Measurements from ENCODE around the gene SMG6.

Gene SMG6

DNA sequence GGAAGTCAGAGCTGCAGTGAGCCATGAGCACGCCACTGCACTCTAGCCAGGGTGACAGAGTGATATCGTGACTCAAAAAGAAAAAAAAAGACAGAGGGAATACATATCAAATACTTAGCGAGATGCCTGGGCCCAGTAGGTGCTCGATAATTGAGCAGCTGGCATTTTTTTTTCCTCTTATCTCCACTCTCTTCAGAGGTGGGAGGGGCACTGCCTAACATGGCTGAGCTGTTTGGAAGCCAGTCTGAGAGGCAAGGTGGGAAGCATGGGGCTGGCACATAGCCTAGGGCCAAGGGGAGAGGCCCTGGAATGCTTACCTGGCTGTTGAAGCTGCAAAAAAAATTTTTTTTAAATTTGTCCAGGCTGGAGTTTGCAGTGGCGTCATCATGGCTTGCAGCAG, 210.2 kb downstream of the SMG6 start:
- DNase-seq (ENCODE audit: low spot score) = no peak
- no peaks in the 10 kb centered on the region for H3K9me3 Mint-ChIP-seq
- H3K36me3 Mint-ChIP-seq (ENCODE audit: low read depth) = peaks cover 21% of the 10 kb centered on the region
- H3K4me3 Mint-ChIP-seq = no peak overlapping the region
- peaks cover 56% of the 10 kb centered on the region for H3K4me1 Mint-ChIP-seq (ENCODE audit: low read depth)
- peak overlapping the region; percentile 41 for H3K27ac Mint-ChIP-seq
- H3K27me3 Mint-ChIP-seq (ENCODE audit: low read depth) = no peaks in the 10 kb centered on the region

GRCh38 chr17:2092253-2092652, 211.3 kb downstream of the SMG6 start:
- DNase-seq (ENCODE audit: low spot score) = no peak
- Mint-ChIP-seq H3K27ac (peak overlapping the region; percentile 43), H3K36me3 (ENCODE audit: low read depth) (peaks cover 19% of the 10 kb centered on the region), H3K27me3 (ENCODE audit: low read depth) (no peaks in the 10 kb centered on the region), H3K9me3 (no peaks in the 10 kb centered on the region), H3K4me3 (no peak overlapping the region), H3K4me1 (ENCODE audit: low read depth) (peaks cover 54% of the 10 kb centered on the region)

DNA sequence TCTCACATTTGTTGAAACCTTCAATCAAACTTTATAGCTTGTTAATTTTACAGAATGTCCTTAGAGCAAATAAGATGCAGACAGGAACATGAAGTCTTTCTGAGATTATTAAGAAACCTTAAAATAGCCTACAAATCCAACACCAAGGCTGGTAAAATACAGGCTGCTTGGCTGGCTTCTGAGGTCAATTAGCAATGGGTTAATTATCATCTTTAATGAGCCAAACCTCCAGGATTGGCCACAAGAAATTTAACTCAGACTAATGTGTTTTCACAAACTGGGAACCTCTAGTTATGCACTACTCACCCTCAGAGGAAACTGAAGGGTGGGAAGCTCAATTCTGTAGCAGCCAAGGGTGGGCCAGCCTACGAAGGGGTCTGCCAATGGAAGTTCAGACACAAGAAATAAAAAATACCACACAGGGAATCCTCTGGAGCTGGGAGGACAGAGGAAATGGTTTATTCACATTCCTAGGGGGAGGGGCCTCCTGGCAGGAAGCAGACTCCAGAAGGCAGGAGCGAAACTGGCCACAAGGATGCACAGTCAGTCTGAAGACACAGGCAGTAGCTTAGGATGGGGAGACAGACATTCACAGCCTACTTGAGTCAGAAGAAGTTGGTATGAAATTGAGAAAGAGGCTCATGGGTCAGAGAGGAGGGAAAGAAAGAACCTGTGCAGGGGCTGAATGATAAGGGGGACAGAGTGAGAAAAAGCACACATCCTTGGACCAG, 212.6 kb downstream of the SMG6 start:
- Mint-ChIP-seq H3K4me3 (peak overlapping the region; percentile 88), H3K36me3 (ENCODE audit: low read depth) (peaks cover 19% of the 10 kb centered on the region), H3K27me3 (ENCODE audit: low read depth) (no peaks in the 10 kb centered on the region), H3K9me3 (no peaks in the 10 kb centered on the region), H3K27ac (peak overlapping the region; percentile 17), H3K4me1 (ENCODE audit: low read depth) (peaks cover 64% of the 10 kb centered on the region)
- DNase-seq (ENCODE audit: low spot score) = no peak

GRCh38 chr17:2090210-2090641, 213.4 kb downstream of the SMG6 start:
- DNase-seq (ENCODE audit: low spot score) = no peak
- peak overlapping the region; percentile 88 for H3K4me3 Mint-ChIP-seq
- H3K27me3 Mint-ChIP-seq (ENCODE audit: low read depth) = no peaks in the 10 kb centered on the region
- no peaks in the 10 kb centered on the region for H3K9me3 Mint-ChIP-seq
- H3K36me3 Mint-ChIP-seq (ENCODE audit: low read depth) = peaks cover 22% of the 10 kb centered on the region
- H3K27ac Mint-ChIP-seq = peak overlapping the region; percentile 93
- peaks cover 69% of the 10 kb centered on the region for H3K4me1 Mint-ChIP-seq (ENCODE audit: low read depth)

GRCh38 chr17:2089021-2089422, 214.6 kb downstream of the SMG6 start:
- Mint-ChIP-seq H3K4me1 (ENCODE audit: low read depth) (peaks cover 77% of the 10 kb centered on the region), H3K4me3 (peak overlapping the region; percentile 88), H3K27me3 (ENCODE audit: low read depth) (no peaks in the 10 kb centered on the region), H3K27ac (peak overlapping the region; percentile 93), H3K9me3 (no peaks in the 10 kb centered on the region), H3K36me3 (ENCODE audit: low read depth) (peaks cover 24% of the 10 kb centered on the region)
- DNase-seq (ENCODE audit: low spot score) = no peak

DNA sequence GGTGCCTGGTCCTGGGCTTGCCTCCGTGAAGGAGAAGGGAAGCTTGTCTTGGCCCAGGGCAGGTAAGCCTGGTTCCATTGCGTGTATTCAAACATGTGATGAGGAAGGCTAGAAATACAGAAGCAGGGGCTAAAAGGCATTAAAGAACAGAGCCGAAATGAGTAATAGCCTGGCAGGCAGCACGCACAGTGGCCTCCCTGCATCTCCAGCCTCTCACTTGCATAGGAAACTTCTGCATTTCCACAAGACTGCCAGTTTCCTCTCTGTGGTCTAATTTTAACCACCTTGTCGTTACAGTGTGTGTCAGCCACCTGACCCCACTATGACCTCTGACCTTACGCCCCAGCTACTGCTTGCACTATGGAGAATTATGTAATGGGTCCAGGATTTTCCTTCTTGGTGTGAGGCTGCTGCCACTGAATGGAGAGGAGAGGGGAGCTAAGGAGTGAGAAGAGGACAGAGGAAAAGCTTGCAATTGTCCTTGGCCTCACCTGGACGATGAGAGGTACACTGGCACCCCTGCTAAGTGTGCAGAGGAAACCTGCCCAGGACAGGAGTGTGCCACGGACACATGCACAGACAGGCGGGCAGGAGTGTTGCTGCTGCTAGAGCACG, 215.9 kb downstream of the SMG6 start:
- Mint-ChIP-seq H3K27me3 (ENCODE audit: low read depth) (no peaks in the 10 kb centered on the region), H3K27ac (peak overlapping the region; percentile 80), H3K4me1 (ENCODE audit: low read depth) (peaks cover 84% of the 10 kb centered on the region), H3K4me3 (peak overlapping the region; percentile 70), H3K9me3 (no peaks in the 10 kb centered on the region), H3K36me3 (ENCODE audit: low read depth) (peaks cover 26% of the 10 kb centered on the region)
- peak; percentile 80 for DNase-seq (ENCODE audit: low spot score)

- H3K9me3 Mint-ChIP-seq = no peaks in the 10 kb centered on the region
- DNase-seq (ENCODE audit: low spot score) = no peak
- peak overlapping the region; percentile 80 for H3K27ac Mint-ChIP-seq
- no peaks in the 10 kb centered on the region for H3K27me3 Mint-ChIP-seq (ENCODE audit: low read depth)
- peaks cover 92% of the 10 kb centered on the region for H3K4me1 Mint-ChIP-seq (ENCODE audit: low read depth)
- peak overlapping the region; percentile 70 for H3K4me3 Mint-ChIP-seq
- H3K36me3 Mint-ChIP-seq (ENCODE audit: low read depth) = peaks cover 31% of the 10 kb centered on the region
These were observed 217.3 kb downstream of the SMG6 start for GRCh38 chr17:2086306-2086705.

- H3K9me3 Mint-ChIP-seq = no peaks in the 10 kb centered on the region
- no peaks in the 10 kb centered on the region for H3K27me3 Mint-ChIP-seq (ENCODE audit: low read depth)
- no peak for DNase-seq (ENCODE audit: low spot score)
- no peak overlapping the region for H3K4me3 Mint-ChIP-seq
- peaks cover 88% of the 10 kb centered on the region for H3K4me1 Mint-ChIP-seq (ENCODE audit: low read depth)
- peaks cover 33% of the 10 kb centered on the region for H3K36me3 Mint-ChIP-seq (ENCODE audit: low read depth)
- peak overlapping the region; percentile 39 for H3K27ac Mint-ChIP-seq
These were observed 218.0 kb downstream of the SMG6 start for GRCh38 chr17:2085648-2085949.

DNA sequence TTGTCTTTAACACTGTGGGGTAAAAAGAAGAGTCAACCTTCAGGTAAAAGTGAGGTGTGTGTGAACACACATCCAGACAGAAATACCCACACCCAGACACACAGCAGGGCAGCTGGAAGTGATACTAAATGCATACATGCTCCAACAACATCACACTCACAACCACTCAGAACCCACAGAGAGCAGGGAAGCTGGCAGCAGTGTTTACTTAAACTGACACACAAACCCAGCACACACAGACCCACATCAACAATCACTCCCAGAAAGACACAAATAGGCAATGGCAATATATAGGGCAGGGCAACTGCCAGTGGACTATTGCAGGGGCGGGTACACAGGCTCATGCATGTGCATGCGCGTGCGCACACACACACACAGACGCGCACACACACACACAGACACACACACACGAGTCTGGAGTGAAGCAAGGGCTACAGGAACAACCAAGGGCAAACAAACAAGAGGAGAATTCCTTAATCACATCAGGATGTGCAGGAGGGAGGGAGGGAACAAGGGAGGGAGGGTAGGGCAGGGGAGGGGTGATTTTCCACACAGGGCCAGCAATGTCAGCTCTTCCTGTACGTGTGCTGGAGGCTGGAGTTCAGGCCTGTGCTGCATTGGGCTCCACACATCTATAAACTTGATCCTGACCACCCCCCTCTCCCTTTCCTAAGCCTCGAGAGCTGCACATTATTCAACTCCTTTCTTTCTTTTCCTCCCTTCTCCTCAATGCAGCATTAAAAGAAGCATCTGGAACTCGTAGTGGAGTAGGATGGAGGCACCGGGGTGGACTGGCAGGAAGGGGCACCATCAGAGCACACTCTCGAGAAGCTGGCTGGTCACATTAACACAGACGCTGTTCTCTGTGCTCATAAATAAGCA, 218.6 kb downstream of the SMG6 start:
- Mint-ChIP-seq H3K27me3 (ENCODE audit: low read depth) (no peaks in the 10 kb centered on the region), H3K9me3 (no peaks in the 10 kb centered on the region), H3K36me3 (ENCODE audit: low read depth) (peaks cover 37% of the 10 kb centered on the region), H3K4me3 (peak overlapping the region; percentile 6), H3K27ac (peak overlapping the region; percentile 42), H3K4me1 (ENCODE audit: low read depth) (peaks cover 82% of the 10 kb centered on the region)
- DNase-seq (ENCODE audit: low spot score) = no peak

- peaks cover 41% of the 10 kb centered on the region for H3K36me3 Mint-ChIP-seq (ENCODE audit: low read depth)
- H3K27ac Mint-ChIP-seq = peak overlapping the region; percentile 42
- DNase-seq (ENCODE audit: low spot score) = no peak
- H3K27me3 Mint-ChIP-seq (ENCODE audit: low read depth) = no peaks in the 10 kb centered on the region
- peaks cover 75% of the 10 kb centered on the region for H3K4me1 Mint-ChIP-seq (ENCODE audit: low read depth)
- H3K4me3 Mint-ChIP-seq = peak overlapping the region; percentile 6
- H3K9me3 Mint-ChIP-seq = no peaks in the 10 kb centered on the region
These were observed 219.4 kb downstream of the SMG6 start for GRCh38 chr17:2084036-2084765.

DNA sequence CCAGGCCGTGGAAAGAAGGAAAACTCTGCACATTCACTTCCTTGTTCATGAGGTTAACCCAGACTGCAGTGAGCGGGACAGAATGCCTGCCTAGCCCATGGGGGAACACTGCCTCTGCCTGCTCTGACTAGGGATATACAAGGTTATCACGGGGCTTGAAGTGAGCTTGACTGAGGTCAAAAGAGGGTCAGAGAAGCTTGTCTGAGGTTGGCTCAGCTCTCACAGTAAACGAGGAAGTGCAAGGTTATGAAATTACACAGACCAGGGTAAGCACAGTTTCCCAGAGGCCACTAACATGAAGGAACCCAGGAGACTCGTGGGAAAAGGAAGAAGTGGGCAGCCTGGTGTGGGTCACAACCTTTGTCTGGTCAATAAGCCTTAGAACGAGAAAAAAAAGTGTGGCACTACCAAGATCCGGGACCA, 220.0 kb downstream of the SMG6 start:
- peak overlapping the region; percentile 39 for H3K4me3 Mint-ChIP-seq
- H3K4me1 Mint-ChIP-seq (ENCODE audit: low read depth) = peaks cover 69% of the 10 kb centered on the region
- DNase-seq (ENCODE audit: low spot score) = no peak
- H3K27me3 Mint-ChIP-seq (ENCODE audit: low read depth) = no peaks in the 10 kb centered on the region
- peaks cover 45% of the 10 kb centered on the region for H3K36me3 Mint-ChIP-seq (ENCODE audit: low read depth)
- H3K27ac Mint-ChIP-seq = peak overlapping the region; percentile 76
- no peaks in the 10 kb centered on the region for H3K9me3 Mint-ChIP-seq

DNA sequence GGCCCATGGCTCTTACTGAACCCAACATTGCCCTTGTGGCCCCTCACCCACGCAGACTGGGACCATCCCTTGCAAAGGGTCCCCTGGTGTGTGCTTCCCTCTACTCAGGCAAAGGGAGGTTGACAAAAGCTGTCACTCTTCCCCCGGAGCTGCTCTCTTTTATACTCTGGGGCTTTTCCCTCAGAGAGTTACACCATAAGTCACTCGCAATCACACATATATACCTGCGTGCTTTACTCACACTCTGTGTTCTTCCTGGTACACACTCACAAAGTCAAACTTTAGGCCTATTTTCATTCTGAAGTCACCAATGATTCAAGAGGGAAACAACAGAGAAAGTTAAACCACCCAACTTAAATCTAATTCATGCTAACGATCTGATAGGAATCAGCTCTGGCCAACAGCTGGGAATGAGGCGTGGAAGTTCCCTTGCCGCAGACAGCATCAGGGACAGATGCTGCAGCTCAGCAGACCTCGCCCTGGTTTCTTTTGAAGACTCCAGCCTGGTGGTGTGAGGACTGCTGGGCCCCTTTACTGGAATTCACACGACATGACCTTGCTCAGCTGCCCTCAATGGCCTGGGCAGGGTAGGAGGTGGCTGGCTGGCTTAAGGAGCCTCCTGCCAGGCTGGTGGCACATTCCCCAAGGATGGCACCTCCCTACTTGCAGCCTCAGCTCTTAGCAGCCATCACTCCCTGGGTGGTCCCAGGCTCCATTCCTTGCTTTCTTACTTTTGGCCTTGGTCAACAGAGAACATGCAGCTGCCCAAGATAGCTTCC, 221.4 kb downstream of the SMG6 start:
- peak overlapping the region; percentile 47 for H3K4me3 Mint-ChIP-seq
- no peaks in the 10 kb centered on the region for H3K9me3 Mint-ChIP-seq
- H3K27me3 Mint-ChIP-seq (ENCODE audit: low read depth) = no peaks in the 10 kb centered on the region
- H3K4me1 Mint-ChIP-seq (ENCODE audit: low read depth) = peaks cover 62% of the 10 kb centered on the region
- no peak for DNase-seq (ENCODE audit: low spot score)
- peaks cover 55% of the 10 kb centered on the region for H3K36me3 Mint-ChIP-seq (ENCODE audit: low read depth)
- H3K27ac Mint-ChIP-seq = peak overlapping the region; percentile 80

- Mint-ChIP-seq H3K36me3 (ENCODE audit: low read depth) (peaks cover 60% of the 10 kb centered on the region), H3K9me3 (no peaks in the 10 kb centered on the region), H3K27ac (peak overlapping the region; percentile 80), H3K27me3 (ENCODE audit: low read depth) (no peaks in the 10 kb centered on the region), H3K4me3 (peak overlapping the region; percentile 47), H3K4me1 (ENCODE audit: low read depth) (peaks cover 56% of the 10 kb centered on the region)
- no peak for DNase-seq (ENCODE audit: low spot score)
These were observed 222.0 kb downstream of the SMG6 start for GRCh38 chr17:2081564-2081963.
